GM18858 (cell line): ENCODE measurements around the gene TMEM161A.
"Not testable (repeated sequence)": the region's sequence is repeated elsewhere in the genome, so short reads cannot be mapped to it uniquely, and the experiment has no call there.

Experiments used
- ATAC-seq: cut with Tn5 transposase; IDR thresholded peaks from one replicate; pipeline ENCODE4 v1.9.1; 2021; ENCODE audit not compliant: unreplicated experiment

The TMEM161A gene

DNA sequence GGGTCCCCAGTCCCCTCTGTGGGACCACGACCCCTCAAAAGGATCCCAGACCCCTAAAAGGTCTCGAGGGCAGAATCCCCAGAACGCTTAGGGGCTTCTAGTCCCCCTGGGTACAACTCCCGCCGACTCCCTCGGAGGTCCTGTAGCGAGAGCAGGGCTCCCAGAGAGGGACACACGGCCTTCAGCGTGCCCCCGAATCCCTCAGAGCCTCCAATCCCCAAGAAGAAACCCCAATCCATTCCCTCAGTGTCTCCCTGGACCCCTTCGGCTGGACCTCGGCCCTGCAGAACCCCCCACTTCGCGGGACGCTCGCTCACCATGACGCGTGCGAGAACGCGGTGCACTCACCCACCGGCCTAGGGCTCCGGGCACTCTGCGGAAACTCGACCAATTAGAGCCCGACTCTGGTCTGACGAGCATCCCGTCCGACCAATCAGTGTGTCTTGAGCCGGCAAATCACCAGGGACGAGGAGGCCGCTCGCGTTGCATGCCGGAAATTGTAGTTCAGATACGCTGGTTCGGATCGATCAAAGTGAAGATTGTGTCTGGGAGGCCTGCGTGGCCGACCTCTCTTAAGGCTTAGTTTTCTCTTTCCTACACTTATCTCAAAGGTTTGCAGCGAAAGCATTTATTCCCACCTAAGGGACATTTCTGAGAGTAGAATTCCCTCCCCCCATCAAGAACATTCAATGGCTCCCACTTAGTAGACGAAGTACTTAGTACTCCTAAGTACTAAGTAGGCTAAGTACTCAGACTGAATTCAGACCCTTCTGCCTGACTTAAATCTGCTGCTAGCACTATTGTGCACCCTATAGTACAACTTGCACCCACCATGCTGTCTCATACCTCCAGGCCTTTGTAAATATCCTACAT lies at the start of gene TMEM161A:
Gene TMEM161A, minus strand, starts transcription at position 370 of the 873 bp plus-strand sequence. Its CDS starts 50 bp downstream, at position 320.
- peak; percentile 94 for ATAC-seq

GRCh38 chr19:19186742-19187141 lies 48.5 kb upstream of the TMEM161A start:
- no peak for ATAC-seq

GRCh38 chr19:19185853-19186740 lies 47.8 kb upstream of the TMEM161A start:
- ATAC-seq: no peak

- no peak for ATAC-seq
These were observed 43.3 kb upstream of the TMEM161A start for GRCh38 chr19:19181488-19181998.

GRCh38 chr19:19179548-19180441 lies 41.5 kb upstream of the TMEM161A start:
- no peak for ATAC-seq

- ATAC-seq: no peak
These were observed 38.7 kb upstream of the TMEM161A start for GRCh38 chr19:19176950-19177349.

GRCh38 chr19:19173243-19173642 lies 35.0 kb upstream of the TMEM161A start:
- ATAC-seq: not testable (repeated sequence)

GRCh38 chr19:19171821-19172532 lies 33.7 kb upstream of the TMEM161A start:
- ATAC-seq: no peak

DNA sequence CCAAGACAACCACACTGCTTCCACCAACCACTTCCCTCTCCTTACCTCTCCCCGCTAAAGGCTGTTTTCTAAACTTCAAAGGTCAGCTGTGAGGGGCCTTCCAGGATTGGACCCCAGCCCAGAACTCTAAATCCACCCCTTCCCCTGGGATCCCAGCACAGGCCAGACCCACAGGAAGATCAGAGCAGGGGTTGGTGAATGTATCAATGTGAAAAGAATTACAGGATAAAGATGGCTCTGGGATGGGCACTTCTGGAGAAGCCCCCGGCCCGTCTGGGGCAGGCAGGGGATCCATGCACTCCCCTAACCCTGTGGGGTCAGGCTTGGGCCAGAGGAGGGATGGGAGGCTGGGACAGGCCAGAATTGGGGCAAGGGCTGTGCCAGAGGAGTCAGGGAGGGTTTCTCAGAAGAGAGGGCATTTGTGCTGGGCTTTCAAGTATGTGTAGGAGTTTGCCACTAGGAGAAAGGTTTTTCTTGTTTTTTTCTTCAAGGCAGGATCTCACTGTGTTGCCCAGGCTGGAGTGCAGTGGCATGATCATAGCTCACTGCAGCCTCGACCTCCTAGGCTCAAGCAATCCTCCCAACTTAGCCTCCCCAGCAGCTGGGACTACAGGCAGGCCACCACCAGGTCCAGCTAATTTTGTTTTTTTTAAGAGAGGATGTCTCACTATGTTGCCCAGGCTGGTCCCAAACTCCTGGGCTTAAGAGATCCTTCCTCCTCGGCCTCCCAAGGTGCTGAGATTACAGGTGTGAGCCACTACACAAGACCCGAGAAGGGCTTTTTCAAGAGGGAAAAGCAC lies 32.8 kb upstream of the TMEM161A start:
- ATAC-seq: no peak

GRCh38 chr19:19170053-19170872 lies 32.0 kb upstream of the TMEM161A start, which contains the start of gene MEF2B:
MEF2B (minus strand) TSS chr19:19170263; CDS start chr19:19150735, 19,528 bp downstream.
- peak; percentile 80 for ATAC-seq

DNA sequence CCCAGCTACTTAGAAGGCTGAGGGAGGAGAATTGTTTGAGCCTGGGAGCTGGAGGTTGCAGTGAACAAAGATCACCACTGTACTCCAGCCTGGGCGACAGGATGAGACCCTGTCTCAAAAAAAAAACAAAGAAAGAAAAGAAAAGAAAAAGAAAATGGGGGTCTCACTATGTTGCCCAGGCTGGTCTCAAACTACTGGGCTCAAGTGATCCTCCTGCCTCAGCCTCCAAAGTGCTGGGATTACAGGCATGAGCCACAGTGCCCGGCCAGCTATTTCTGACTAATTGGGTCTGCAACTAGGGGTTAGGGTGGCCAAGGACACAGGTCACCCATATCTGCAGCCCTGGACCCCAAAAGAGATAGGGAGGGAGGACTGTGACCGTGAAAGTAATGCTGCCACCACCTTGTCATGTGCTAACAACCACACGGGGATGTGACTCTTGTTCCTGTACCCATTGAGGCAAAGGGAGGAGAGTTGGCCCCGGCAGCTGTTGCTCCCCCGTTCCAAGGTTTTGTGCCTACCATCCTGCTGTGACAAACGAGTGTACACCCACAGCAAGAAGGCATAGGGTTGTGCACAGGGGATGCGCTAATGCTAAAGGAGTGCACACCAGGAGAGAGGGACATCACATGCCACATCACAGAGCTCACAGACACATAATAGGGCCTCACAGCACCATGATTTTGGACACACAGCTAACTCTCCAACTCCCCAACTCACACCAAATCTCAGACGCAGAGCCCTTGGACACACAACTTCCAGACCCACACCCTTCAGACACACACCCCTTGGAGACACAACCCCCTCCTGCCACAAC lies 31.2 kb upstream of the TMEM161A start:
- no peak for ATAC-seq

DNA sequence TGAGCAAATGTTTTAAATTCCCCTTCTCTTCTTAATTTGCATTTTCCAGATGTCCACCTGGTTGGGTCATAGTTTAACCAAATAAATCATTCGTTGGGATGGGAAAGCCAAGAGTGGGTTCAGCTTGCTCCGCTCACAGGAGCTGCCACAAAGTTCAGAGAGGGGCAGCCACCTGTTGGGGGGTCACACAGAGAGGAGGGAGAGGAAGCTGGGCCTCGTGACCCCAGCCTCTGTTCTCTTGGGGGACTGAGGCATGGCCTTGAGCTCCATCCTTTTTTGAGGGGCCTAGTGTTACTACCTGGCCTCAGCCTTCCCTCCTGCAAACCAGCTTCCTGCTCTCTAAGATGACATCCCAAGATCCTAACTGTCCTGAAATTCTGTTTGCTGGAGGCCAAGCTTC lies 29.3 kb upstream of the TMEM161A start:
- ATAC-seq: no peak

- no peak for ATAC-seq
These were observed 27.1 kb upstream of the TMEM161A start for GRCh38 chr19:19165396-19165795.

GRCh38 chr19:19162495-19162894 lies 24.2 kb upstream of the TMEM161A start:
- no peak for ATAC-seq

GRCh38 chr19:19160461-19161035 lies 22.3 kb upstream of the TMEM161A start:
- ATAC-seq: no peak

DNA sequence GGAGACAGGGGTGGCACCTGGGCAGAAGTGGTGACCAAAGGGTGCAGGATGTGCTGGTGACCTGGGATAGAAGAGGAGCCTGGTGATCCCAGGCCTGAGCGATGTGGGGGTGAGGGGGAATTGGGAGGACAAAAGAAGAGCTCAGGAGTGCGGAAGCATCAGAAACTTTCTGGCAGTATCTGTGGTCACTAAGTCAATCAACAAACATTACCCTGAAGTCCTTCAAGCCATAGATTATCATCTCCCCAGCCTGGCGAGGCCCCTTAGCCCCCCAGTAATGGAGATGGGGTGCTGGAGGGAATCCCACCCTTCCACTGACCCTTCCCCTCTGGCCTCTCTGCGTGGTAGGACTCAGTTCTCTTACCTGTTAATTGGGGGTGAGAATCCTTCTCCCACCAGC lies 21.3 kb upstream of the TMEM161A start:
- ATAC-seq: no peak

DNA sequence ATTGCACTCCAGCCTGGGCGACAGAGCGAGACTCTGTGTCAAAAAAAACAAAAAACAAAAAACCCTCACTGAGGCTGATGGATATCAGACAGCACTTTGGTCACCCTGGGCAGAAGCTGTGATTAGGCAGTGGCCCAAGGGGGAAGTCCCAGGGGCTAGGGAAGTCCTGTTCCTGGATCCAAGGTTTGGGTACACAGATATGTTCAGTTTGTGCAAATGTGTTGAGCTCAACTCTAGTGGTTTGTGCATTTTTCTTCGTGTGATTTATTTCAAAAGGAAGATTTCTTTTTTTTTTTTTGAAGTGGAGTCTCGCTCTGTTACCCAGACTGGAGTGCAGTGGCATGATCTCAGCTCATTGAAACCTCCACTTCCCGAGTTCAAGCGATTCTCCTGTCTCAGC lies 19.5 kb upstream of the TMEM161A start:
- ATAC-seq: no peak
